Small intestine (tissue), 4 donors: ENCODE results near the gene HSFX2. TPM values are rescaled to one million over a fixed set of nuclear protein-coding genes. Genes with fewer than 3 reads are reported as not detected.

Experiments used
- polyA plus RNA-seq, 4 donors: library from polyadenylated mRNA; stranded (reverse) in 3 of 4; unstranded in 1 of 4; fragments of 200-250 nt in 3 of 4; fragments of 120-200 nt in 1 of 4; gene quantifications; one replicate each; pipeline versions ENCODE4 v1.2.1 to v1.2.3, GENCODE V29; 2013
- donor health status: healthy with polysubstance abuse.
- donor health status: Bipolar disorder and iron deficiency.
- donor health status: healthy.

The HSFX2 gene
- polyA plus RNA-seq, 4 donors = 0.21 to 1.6 (median 0.49) TPM; not detected in 1

Other genes with a start within 250 kb of the HSFX2 start
- gene IDS, start 90.0 kb downstream of the HSFX2 start, polyA plus RNA-seq = 10 to 100 TPM; 21.7 to 41.1 (median 31.4) TPM
- gene EOLA1, start 54.3 kb downstream of the HSFX2 start, polyA plus RNA-seq = 10 to 100 TPM; 18.2 to 30.6 (median 25.2) TPM
- gene HSFX3, start 45.4 kb downstream of the HSFX2 start, polyA plus RNA-seq = not detected
- under 1 TPM in 1 of 4 donors, not detected in 3; 0.06 TPM for gene MAGEA9B, start 7.9 kb downstream of the HSFX2 start, polyA plus RNA-seq
- gene TMEM185A, start 36.5 kb upstream of the HSFX2 start, polyA plus RNA-seq = 10 to 100 TPM in 2 of 4 donors, 1 to 10 TPM in 2; 5.4 to 32.1 (median 9.7) TPM
- gene MAGEA11, start 116.7 kb upstream of the HSFX2 start, polyA plus RNA-seq = not detected
- 1 to 10 TPM in 1 of 4 donors, under 1 TPM in 1, not detected in 2; 0.37 to 3.2 TPM for gene HSFX1, start 178.8 kb upstream of the HSFX2 start, polyA plus RNA-seq
- not detected for gene MAGEA9, start 186.6 kb upstream of the HSFX2 start, polyA plus RNA-seq